Hematopoietic multipotent progenitor cell treated with erythropoietin and hydrocortisone succinate and interleukin-3 and kit ligand, for 17 days (in vitro differentiated cells): ENCODE data around the gene FAM111B.

Source experiments
- DNase-seq: peaks from one replicate; pipeline ENCODE4 v3.0.0-alpha.2; 2015; ENCODE audit warnings: low spot score

The FAM111B gene

GRCh38 chr11:59154610-59155009 lies 47.6 kb downstream of the FAM111B start:
- no peak for DNase-seq

- DNase-seq = no peak
Observed at GRCh38 chr11:59157433-59157832, 50.4 kb downstream of the FAM111B start.

GRCh38 chr11:59158206-59159068 lies 51.4 kb downstream of the FAM111B start:
- DNase-seq = peak; percentile 80

GRCh38 chr11:59164028-59164427 lies 57.0 kb downstream of the FAM111B start:
- DNase-seq = no peak

GRCh38 chr11:59171508-59172322 lies 64.7 kb downstream of the FAM111B start, which contains the start of gene DTX4:
TSS of gene DTX4 (plus strand) at chr11:59172132. CDS start at chr11:59172596, 464 bp downstream.
- DNase-seq = peak; percentile 79

GRCh38 chr11:59172345-59173079 lies 65.5 kb downstream of the FAM111B start:
- no peak for DNase-seq

GRCh38 chr11:59173080-59173963 lies 66.3 kb downstream of the FAM111B start:
- DNase-seq = no peak

- DNase-seq = no peak
Observed at GRCh38 chr11:59173964-59174663, 67.1 kb downstream of the FAM111B start.

- no peak for DNase-seq
Observed at GRCh38 chr11:59174664-59175033, 67.6 kb downstream of the FAM111B start.

- no peak for DNase-seq
Observed at GRCh38 chr11:59175091-59175501, 68.1 kb downstream of the FAM111B start.

- no peak for DNase-seq
Observed at GRCh38 chr11:59176330-59176729, 69.3 kb downstream of the FAM111B start.
